K562 (cell line): ENCODE measurements around the gene UBN2. TPM values are rescaled to one million over a fixed set of nuclear protein-coding genes. Genes with fewer than 3 reads are reported as not detected.
A peak's percentile ranks its signal among the peaks of the same experiment; 100 is the strongest.

ENCODE experiments used
- ATAC-seq: fragments of 200-7000 bp; cut with Tn5 transposase; 3 replicates; pipeline ENCODE4 v1.9.1; 2020; ENCODE audit warnings: moderate library complexity
- BruUV-seq: library from RNA; stranded (reverse); fragments of 400-500 nt; replicated peaks from 2 replicates; lab custom pipeline; 2021; lab: Mats Ljungman, UMichigan
- CTCF ChIA-PET: fragments of 300-600 bp; formaldehyde crosslinking; extraction: SDS; loops from one replicate; lab custom pipeline; 2021; ENCODE audit warnings: low intra/inter-chr PET ratio; lab: Yijun Ruan, JAX
- POLR2A ChIA-PET: fragments of 300-600, 350-650 bp; sonication (Branson Sonifier 250); formaldehyde crosslinking; extraction: SDS; loops from one replicate; lab custom pipeline; 2021; ENCODE audit warnings: antibody characterized with exemption, inconsistent platforms; lab: Yijun Ruan, JAX
- DNase-seq, 4 experiments: peaks; one replicate each; pipeline versions ENCODE4 v3.0.0 to v3.0.0-alpha.2; 2011 to 2018; ENCODE audit warnings: low spot score in 3 of 4, mixed read lengths in 3 of 4; ENCODE audit errors: extremely low read depth in 1 of 4
- FAIRE-seq: peaks from 2 replicates; lab custom pipeline; 2011; peaks lifted over from hg19 to GRCh38; lab: Jason Lieb, UNC
- H2AFZ ChIP-seq: 2 replicates; pipeline ENCODE4 v1.6.0; 2011; ENCODE audit warnings: low read depth, low read length, control low read depth, inconsistent platforms
- H3K27ac ChIP-seq: fragments of 200-600 bp; 3 replicates; pipeline ENCODE4 v1.8.0; 2011; ENCODE audit warnings: low read depth, mild to moderate bottlenecking, control low read depth, inconsistent platforms, low read length, moderate library complexity, mixed read lengths; ENCODE audit errors: extremely low read depth
- H3K27me3 ChIP-seq, 2 experiments: fragments of 300-600 bp in 1 of 2; 2 replicates in 1 of 2; 3 replicates in 1 of 2; pipeline versions ENCODE4 v1.6.0 to v1.8.0; 2011; ENCODE audit warnings: inconsistent platforms in 2 of 2, low read length in 2 of 2, mild to moderate bottlenecking in 1 of 2, mixed read lengths in 1 of 2, moderate library complexity in 1 of 2; ENCODE audit not compliant: control insufficient read depth in 2 of 2, insufficient read depth in 2 of 2
- H3K36me3 ChIP-seq: fragments of 300-600 bp; 3 replicates; pipeline ENCODE4 v1.8.0; 2011; ENCODE audit warnings: mild to moderate bottlenecking, low read length, inconsistent platforms; ENCODE audit not compliant: control insufficient read depth, insufficient read depth
- H3K4me1 ChIP-seq, 2 experiments: fragments of 200-600 bp in 1 of 2; replicated peaks in 1 of 2; 2 replicates in 1 of 2; 3 replicates in 1 of 2; pipeline versions ENCODE4 v1.5.1 to v1.8.0; 2011; ENCODE audit warnings: inconsistent platforms in 2 of 2, low read length in 2 of 2, mild to moderate bottlenecking in 1 of 2, mixed read lengths in 1 of 2, moderate library complexity in 1 of 2; ENCODE audit not compliant: control insufficient read depth in 2 of 2, insufficient read depth in 2 of 2
- H3K4me2 ChIP-seq: 2 replicates; pipeline ENCODE4 v1.6.1; 2011; ENCODE audit warnings: low read length, control low read depth, inconsistent platforms, mixed read lengths; ENCODE audit not compliant: insufficient read depth
- H3K4me3 ChIP-seq: fragments of 200-600 bp; sonication (generic), shearing (Covaris generic); 2 replicates; pipeline ENCODE4 v1.5.1; 2016; ENCODE audit warnings: control low read depth, inconsistent platforms
- H3K79me2 ChIP-seq: fragments of 200-600 bp; 3 replicates; pipeline ENCODE4 v1.8.0; 2011; ENCODE audit warnings: low read length, inconsistent platforms; ENCODE audit not compliant: control insufficient read depth, insufficient read depth
- H3K9ac ChIP-seq, 2 experiments: 2 replicates each; pipeline versions ENCODE4 v1.6.0 to v1.6.1; 2011; ENCODE audit warnings: low read depth in 2 of 2, low read length in 2 of 2, control low read depth in 1 of 2, inconsistent platforms in 1 of 2, mild to moderate bottlenecking in 1 of 2, mixed read lengths in 1 of 2; ENCODE audit not compliant: insufficient read depth in 1 of 2
- H3K9me1 ChIP-seq: one replicate; pipeline ENCODE4 v1.6.0; 2011; ENCODE audit warnings: inconsistent platforms, mild to moderate bottlenecking, low read length, moderate library complexity; ENCODE audit not compliant: control insufficient read depth, insufficient read depth
- H3K9me3 ChIP-seq: replicated peaks from 2 replicates; pipeline ENCODE4 v1.5.1; 2011; ENCODE audit warnings: low read depth, low read length, inconsistent platforms; ENCODE audit not compliant: control insufficient read depth, insufficient read depth
- H4K20me1 ChIP-seq: replicated peaks from 2 replicates; pipeline ENCODE4 v1.6.1; 2011; ENCODE audit warnings: low read length, inconsistent platforms, mixed read lengths; ENCODE audit not compliant: control insufficient read depth, insufficient read depth
- DPF2 ChIP-seq: fragments of 450-650 bp; IDR thresholded peaks from 2 replicates; pipeline ENCODE4 v1.6.1; 2016
- EP300 ChIP-seq: IDR thresholded peaks from 2 replicates; pipeline ENCODE4 v1.6.1; 2012; ENCODE audit warnings: low read length, improper control_type of control experiment
- ETV1 ChIP-seq: fragments of 450-650 bp; conservative IDR thresholded peaks from 2 replicates; pipeline ENCODE4 v1.6.1; 2016; ENCODE audit warnings: missing genetic modification characterization, control low read depth, low read depth, missing compliant biosample characterization
- ETV5 ChIP-seq: sonication (generic); formaldehyde crosslinking; IDR thresholded peaks from 2 replicates; pipeline ENCODE4 v1.4.0; 2020; ENCODE audit warnings: low read depth, mild to moderate bottlenecking, missing genetic modification reagents
- ETV6 ChIP-seq, 3 experiments: fragments of 150-350 bp in 1 of 3; sonication (generic) in 1 of 3; formaldehyde crosslinking in 1 of 3; IDR thresholded peaks; 2 replicates each; pipeline versions ENCODE4 v1.6.1 to v1.8.0; 2014 to 2022; ENCODE audit warnings: borderline replicate concordance in 2 of 3, low read depth in 2 of 3, antibody characterized with exemption in 1 of 3, low read length in 1 of 3, mild to moderate bottlenecking in 1 of 3, missing genetic modification reagents in 1 of 3
- HOXB6 ChIP-seq: fragments of 250-450 bp; sonication (Bioruptor Pico); IDR thresholded peaks from 2 replicates; pipeline ENCODE4 v1.5.1; 2022; ENCODE audit warnings: mild to moderate bottlenecking, borderline replicate concordance
- RBM15 ChIP-seq: fragments of 200-400 bp; formaldehyde crosslinking; IDR thresholded peaks from 2 replicates; pipeline ENCODE4 v1.6.1; 2018; ENCODE audit warnings: mild to moderate bottlenecking, low read length, moderate library complexity; ENCODE audit not compliant: insufficient read depth
- ZBED1 ChIP-seq: IDR thresholded peaks from 2 replicates; pipeline ENCODE4 v1.6.1; 2014
- ZNF174 ChIP-seq: fragments of 250-450 bp; sonication (Bioruptor Pico); IDR thresholded peaks from 2 replicates; pipeline ENCODE4 v1.4.0; 2020; ENCODE audit warnings: mild to moderate bottlenecking
- ZNF41 ChIP-seq: fragments of 250-450 bp; sonication (Bioruptor Pico); conservative IDR thresholded peaks from 2 replicates; pipeline ENCODE4 v1.4.0; 2020; ENCODE audit warnings: mild to moderate bottlenecking
- WGBS: fragments of 100-300 bp; shearing (Covaris generic); methylation state at CpG from one replicate; pipeline ENCODE4 v1.1.6; 2016; ENCODE audit warnings: low coverage, mixed read lengths; ENCODE audit not compliant: insufficient coverage; ENCODE audit errors: missing lambda C conversion rate; 5-methylcytosine and 5-hydroxymethylcytosine counted together
- in situ Hi-C: fragments of 300-500 bp; cut with MboI; formaldehyde crosslinking; loops from 4 replicates; pipeline ENCODE4 v1.15.0; 2018; ENCODE audit warnings: inconsistent platforms, mixed read lengths
- intact Hi-C: fragments of 100-400 bp; cut with micrococcal nuclease; formaldehyde crosslinking; loops from 2 replicates; pipeline ENCODE4 v1.14.2; 2022
- polyA plus RNA-seq, 8 experiments: library from polyadenylated mRNA; depleted of rRNA in 4 of 8; stranded (reverse) in 5 of 8; unstranded in 3 of 8; fragments of >200 nt; fragmentation: Nextera tagmentation in 2 of 8; fragmentation: Illumina TruSeq in 1 of 8; extraction: Ambion mirVana in 2 of 8; extraction: Trizol in 1 of 8; gene quantifications; 2 replicates each; pipeline versions ENCODE4 v1.2.1 to v1.2.3, GENCODE V29; 2011 to 2014; ENCODE audit warnings: inconsistent platforms in 1 of 8, missing spikeins in 1 of 8
- total RNA-seq, 7 experiments: library from RNA; depleted of rRNA in 6 of 7; stranded (reverse); fragments of >200 nt in 6 of 7; fragmentation: Illumina TruSeq in 2 of 7; extraction: Trizol in 2 of 7; gene quantifications; 2 replicates each; pipeline versions ENCODE4 v1.2.1 to v1.2.3, GENCODE V29; 2011 to 2021; ENCODE audit warnings: low replicate concordance in 1 of 7
- TF ChIP-seq, protein P1 (sequence below): sonication (generic); formaldehyde crosslinking; IDR thresholded peaks from 2 replicates; pipeline ENCODE4 v1.8.0; 2022; ENCODE audit warnings: mild to moderate bottlenecking, missing genetic modification reagents
- TF ChIP-seq, protein P2 (sequence below): fragments of 250-450 bp; sonication (Bioruptor Pico); IDR thresholded peaks from 2 replicates; pipeline ENCODE4 v1.4.0; 2020; ENCODE audit warnings: mild to moderate bottlenecking, moderate library complexity

The UBN2 gene
- total and polyA plus RNA-seq, 9 of the 15 experiments (the other 6 are each of a cell fraction or from before 2014, with no cell fraction given) = 1.2 to 19.5 (median 9.9) TPM

DNA sequence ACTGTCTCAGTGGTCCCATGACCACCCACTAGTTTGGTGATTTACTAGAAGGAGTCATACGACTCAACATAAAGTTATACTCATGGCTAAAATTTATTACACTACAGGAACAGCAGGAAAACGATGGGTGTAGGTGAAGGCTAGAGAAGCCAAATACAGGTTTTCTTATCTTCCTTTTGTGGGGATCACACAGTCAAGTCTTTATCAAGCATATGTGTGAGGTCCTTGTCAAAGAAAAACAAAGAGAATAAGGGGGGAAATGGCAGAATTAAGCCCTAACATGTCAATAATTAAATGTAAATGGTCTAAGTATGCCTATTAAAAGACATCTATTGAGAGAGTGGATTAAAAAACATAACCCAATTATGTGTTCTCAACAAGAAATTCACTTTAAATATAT is 47.8 kb upstream of the UBN2 start:
- Histone ChIP-seq H3K4me2 (peak overlapping the region; percentile 5; the same call in 1 of the 2 replicates), H3K4me3 (no peak overlapping the region), H3K9ac (peak overlapping the region in 1 of 2 experiments; percentile 22; a peak in 1 of 4 replicates), H3K79me2 (no peaks in the 10 kb centered on the region), H3K4me1 (peaks cover 7 to 39% of the 10 kb centered on the region in 2 experiments; a peak in 4 of 5 replicates), H3K9me3 (no peaks in the 10 kb centered on the region), H4K20me1 (no peaks in the 10 kb centered on the region), H3K27ac (peak overlapping the region; percentile 45; the same call in 2 of the 3 replicates), H2AFZ (peak overlapping the region; percentile 61), H3K9me1 (no peaks in the 10 kb centered on the region), H3K27me3 (no peaks in the 10 kb centered on the region), H3K36me3 (no peaks in the 10 kb centered on the region)
- peak in 2 of 4 experiments; percentile 27 to 30 for DNase-seq
- POLR2A ChIA-PET = no interaction called here
- intact Hi-C loops (loop anchor here (2.0 kb wide), 1 partner anchor 28 kb away; no protein-coding TSS in a partner anchor), in situ Hi-C loops (no loop called here)
- BruUV-seq = no TSS peak
- no peak for FAIRE-seq
- TF ChIP-seq DPF2 = no peak
- TF ChIP-seq, protein P1, sequence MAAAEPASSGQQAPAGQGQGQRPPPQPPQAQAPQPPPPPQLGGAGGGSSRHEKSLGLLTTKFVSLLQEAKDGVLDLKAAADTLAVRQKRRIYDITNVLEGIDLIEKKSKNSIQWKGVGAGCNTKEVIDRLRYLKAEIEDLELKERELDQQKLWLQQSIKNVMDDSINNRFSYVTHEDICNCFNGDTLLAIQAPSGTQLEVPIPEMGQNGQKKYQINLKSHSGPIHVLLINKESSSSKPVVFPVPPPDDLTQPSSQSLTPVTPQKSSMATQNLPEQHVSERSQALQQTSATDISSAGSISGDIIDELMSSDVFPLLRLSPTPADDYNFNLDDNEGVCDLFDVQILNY (CRISPR knock-in tag) = no peak
- TF ChIP-seq ETV6 (IDR thresholded peaks at IDR 0.05; ENCODE audit: borderline replicate concordance in 1 of 2, low read depth in 2 of 2, low read length in 1 of 2) = no peak
- TF ChIP-seq ETV6 (CRISPR knock-in tag; IDR thresholded peaks at IDR 0.05; ENCODE audit: borderline replicate concordance) = no peak
- no peak for TF ChIP-seq ETV5 (CRISPR knock-in tag)
- TF ChIP-seq, protein P2, sequence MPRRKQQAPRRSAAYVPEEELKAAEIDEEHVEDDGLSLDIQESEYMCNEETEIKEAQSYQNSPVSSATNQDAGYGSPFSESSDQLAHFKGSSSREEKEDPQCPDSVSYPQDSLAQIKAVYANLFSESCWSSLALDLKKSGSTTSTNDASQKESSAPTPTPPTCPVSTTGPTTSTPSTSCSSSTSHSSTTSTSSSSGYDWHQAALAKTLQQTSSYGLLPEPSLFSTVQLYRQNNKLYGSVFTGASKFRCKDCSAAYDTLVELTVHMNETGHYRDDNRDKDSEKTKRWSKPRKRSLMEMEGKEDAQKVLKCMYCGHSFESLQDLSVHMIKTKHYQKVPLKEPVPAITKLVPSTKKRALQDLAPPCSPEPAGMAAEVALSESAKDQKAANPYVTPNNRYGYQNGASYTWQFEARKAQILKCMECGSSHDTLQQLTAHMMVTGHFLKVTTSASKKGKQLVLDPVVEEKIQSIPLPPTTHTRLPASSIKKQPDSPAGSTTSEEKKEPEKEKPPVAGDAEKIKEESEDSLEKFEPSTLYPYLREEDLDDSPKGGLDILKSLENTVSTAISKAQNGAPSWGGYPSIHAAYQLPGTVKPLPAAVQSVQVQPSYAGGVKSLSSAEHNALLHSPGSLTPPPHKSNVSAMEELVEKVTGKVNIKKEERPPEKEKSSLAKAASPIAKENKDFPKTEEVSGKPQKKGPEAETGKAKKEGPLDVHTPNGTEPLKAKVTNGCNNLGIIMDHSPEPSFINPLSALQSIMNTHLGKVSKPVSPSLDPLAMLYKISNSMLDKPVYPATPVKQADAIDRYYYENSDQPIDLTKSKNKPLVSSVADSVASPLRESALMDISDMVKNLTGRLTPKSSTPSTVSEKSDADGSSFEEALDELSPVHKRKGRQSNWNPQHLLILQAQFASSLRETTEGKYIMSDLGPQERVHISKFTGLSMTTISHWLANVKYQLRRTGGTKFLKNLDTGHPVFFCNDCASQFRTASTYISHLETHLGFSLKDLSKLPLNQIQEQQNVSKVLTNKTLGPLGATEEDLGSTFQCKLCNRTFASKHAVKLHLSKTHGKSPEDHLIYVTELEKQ (CRISPR knock-in tag) = no peak
- TF ChIP-seq EP300 = no peak
- no peak for TF ChIP-seq ZBED1
- no peak for TF ChIP-seq ZNF41
- no peak for TF ChIP-seq RBM15
- TF ChIP-seq ETV1 (tag) = no peak
- no peak for TF ChIP-seq HOXB6 (CRISPR knock-in tag)
- no peak for TF ChIP-seq ZNF174 (CRISPR knock-in tag)
- WGBS = 10% methylated on average over 2 of the region's 2 CpGs
- no peak for ATAC-seq
- CTCF ChIA-PET = no interaction called here
